ENCODE measurements around the gene ZNF470.

ZNF470 gene

DNA sequence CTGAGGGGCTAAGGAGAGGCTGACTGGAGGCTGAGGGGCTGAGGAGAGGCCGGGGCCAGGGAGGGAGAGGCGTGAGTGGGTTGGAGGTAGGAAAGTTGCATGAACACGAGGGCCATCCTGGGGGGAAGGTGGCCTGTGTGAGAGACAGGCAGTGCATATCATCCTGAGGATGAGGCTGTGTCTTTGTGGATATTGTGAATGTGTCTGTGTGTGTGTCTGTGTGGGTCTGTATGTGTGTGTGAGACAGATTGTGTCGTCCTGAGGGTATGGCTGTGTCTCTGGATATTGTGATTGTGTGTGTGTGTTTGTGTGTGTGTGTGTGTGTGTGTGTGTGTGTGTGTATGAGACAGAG is 28.3 kb downstream of the ZNF470 start:
- no peak overlapping the region for H2BK120ac ChIP-seq (ENCODE audit: low read depth, low read length)
- no peaks in the 10 kb centered on the region for H3K27me3 ChIP-seq (ENCODE audit: control insufficient read depth in 1 of 2, insufficient read depth in 1 of 2, low read length in 2 of 2)
- peak overlapping the region in 1 of 2 experiments; percentile 98 for H3K14ac ChIP-seq (ENCODE audit: low read length in 2 of 2)
- H4K8ac ChIP-seq (ENCODE audit: low read length) = peak overlapping the region; percentile 93
- H2BK5ac ChIP-seq (ENCODE audit: low read depth, low read length, poor library complexity, severe bottlenecking) = peak overlapping the region; percentile 0
- 0% methylated on average over 4 of the region's 4 CpGs for WGBS
- H2BK12ac ChIP-seq (ENCODE audit: low read length in 2 of 2) = no peak overlapping the region
- H2AK5ac ChIP-seq (ENCODE audit: low read length, severe bottlenecking) = no peak overlapping the region
- peak overlapping the region; percentile 84 for H2AFZ ChIP-seq (ENCODE audit: low read depth, low read length)
- peak overlapping the region; percentile 51 for H3K4me2 ChIP-seq (ENCODE audit: low read length, poor library complexity, severe bottlenecking)
- H3K4me3 ChIP-seq (ENCODE audit: insufficient read depth in 1 of 2, low read depth in 1 of 2, low read length in 2 of 2) = peak overlapping the region; percentile 98 to 100
- H3K27ac ChIP-seq (ENCODE audit: low read length, poor library complexity, severe bottlenecking) = no peak overlapping the region
- peak overlapping the region in 1 of 2 experiments; percentile 91 for H3K23ac ChIP-seq (ENCODE audit: low read length in 2 of 2)
- H3K4me1 ChIP-seq (ENCODE audit: control insufficient read depth, insufficient read depth, low read depth, low read length) = peaks cover 6% of the 10 kb centered on the region
- DNase-seq = peak; percentile 44
- H3K9me3 ChIP-seq (ENCODE audit: control insufficient read depth, low read length) = peaks cover 24% of the 10 kb centered on the region
- H3K9ac ChIP-seq (ENCODE audit: low read length) = peak overlapping the region; percentile 93
- peaks cover 17% of the 10 kb centered on the region for H3K79me1 ChIP-seq (replicated peaks; ENCODE audit: low read length, poor library complexity, severe bottlenecking)
- peak overlapping the region; percentile 85 to 96 for H3K18ac ChIP-seq (ENCODE audit: low read depth in 1 of 2, low read length in 2 of 2)
- H4K91ac ChIP-seq (ENCODE audit: low read length) = peak overlapping the region; percentile 72
- H3K36me3 ChIP-seq (ENCODE audit: control insufficient read depth in 1 of 2, insufficient read depth in 2 of 2, low read depth in 1 of 2, low read length in 2 of 2) = peaks cover 14 to 19% of the 10 kb centered on the region in 2 experiments
- no peak overlapping the region for H2BK15ac ChIP-seq (ENCODE audit: low read depth, poor library complexity, severe bottlenecking)
- H3K4ac ChIP-seq (ENCODE audit: low read depth in 1 of 2, low read length in 2 of 2) = peak overlapping the region in 1 of 2 experiments; percentile 77

DNA sequence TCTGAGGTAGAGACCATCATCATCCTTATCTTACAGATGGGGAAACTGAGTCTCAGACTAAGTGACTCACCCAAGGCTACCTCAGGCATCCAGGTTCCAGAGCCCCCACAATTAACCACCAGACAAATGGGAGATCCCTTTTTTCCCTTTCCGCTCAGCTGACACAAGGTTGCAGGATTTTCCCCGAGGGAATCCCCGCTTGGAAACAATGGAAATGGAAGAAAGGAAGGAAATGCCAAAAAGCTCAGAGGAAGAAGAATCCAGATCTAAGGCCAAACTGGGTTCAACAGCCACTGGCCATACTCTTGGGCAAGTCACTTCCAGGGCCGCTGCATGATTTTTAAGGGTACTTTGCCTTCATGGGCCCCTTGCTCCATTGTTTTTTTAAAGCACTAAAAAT is 29.4 kb downstream of the ZNF470 start:
- Histone ChIP-seq H4K8ac (ENCODE audit: low read length) (no peak overlapping the region), H2BK12ac (ENCODE audit: low read length in 2 of 2) (no peak overlapping the region), H3K9me3 (ENCODE audit: control insufficient read depth, low read length) (peaks cover 31% of the 10 kb centered on the region), H2AK5ac (ENCODE audit: low read length, severe bottlenecking) (no peak overlapping the region), H2BK15ac (ENCODE audit: low read depth, poor library complexity, severe bottlenecking) (no peak overlapping the region), H3K27ac (ENCODE audit: low read length, poor library complexity, severe bottlenecking) (no peak overlapping the region), H3K27me3 (ENCODE audit: control insufficient read depth in 1 of 2, insufficient read depth in 1 of 2, low read length in 2 of 2) (no peaks in the 10 kb centered on the region), H4K91ac (ENCODE audit: low read length) (no peak overlapping the region), H3K79me1 (replicated peaks; ENCODE audit: low read length, poor library complexity, severe bottlenecking) (peaks cover 27% of the 10 kb centered on the region), H3K14ac (ENCODE audit: low read length in 2 of 2) (no peak overlapping the region), H3K4me1 (ENCODE audit: control insufficient read depth, insufficient read depth, low read depth, low read length) (peaks cover 6% of the 10 kb centered on the region), H3K4ac (ENCODE audit: low read depth in 1 of 2, low read length in 2 of 2) (no peak overlapping the region), H3K18ac (ENCODE audit: low read depth in 1 of 2, low read length in 2 of 2) (no peak overlapping the region), H3K4me3 (ENCODE audit: insufficient read depth in 1 of 2, low read depth in 1 of 2, low read length in 2 of 2) (no peak overlapping the region), H3K23ac (ENCODE audit: low read length in 2 of 2) (no peak overlapping the region), H2BK120ac (ENCODE audit: low read depth, low read length) (no peak overlapping the region), H2AFZ (ENCODE audit: low read depth, low read length) (no peak overlapping the region), H3K9ac (ENCODE audit: low read length) (no peak overlapping the region), H3K4me2 (ENCODE audit: low read length, poor library complexity, severe bottlenecking) (no peak overlapping the region), H3K36me3 (ENCODE audit: control insufficient read depth in 1 of 2, insufficient read depth in 2 of 2, low read depth in 1 of 2, low read length in 2 of 2) (peaks cover 25 to 30% of the 10 kb centered on the region in 2 experiments), H2BK5ac (ENCODE audit: low read depth, low read length, poor library complexity, severe bottlenecking) (no peak overlapping the region)
- WGBS = 85% methylated on average over 3 of the region's 4 CpGs
- no peak for DNase-seq

DNA sequence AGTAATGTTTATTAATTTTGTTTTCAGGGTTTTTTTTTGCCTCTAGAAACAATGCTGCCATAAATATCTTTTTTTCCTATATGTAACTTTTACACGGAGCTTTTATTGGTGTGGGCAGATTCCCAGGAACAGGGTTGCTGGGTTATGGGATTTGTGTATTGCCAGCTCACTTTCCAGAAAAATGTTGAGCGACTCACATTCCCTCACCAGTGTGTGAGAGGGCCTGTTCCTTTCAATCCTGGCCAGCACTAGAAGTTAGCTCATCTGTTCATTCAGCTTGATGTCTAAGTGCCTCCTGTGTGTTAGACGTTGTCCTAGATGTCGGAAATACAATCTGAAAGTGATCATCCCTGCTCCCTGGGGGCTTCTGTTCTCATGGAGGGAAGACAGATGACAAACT is 30.4 kb downstream of the ZNF470 start:
- H2BK12ac ChIP-seq (ENCODE audit: low read length in 2 of 2) = no peak overlapping the region
- no peak overlapping the region for H3K27ac ChIP-seq (ENCODE audit: low read length, poor library complexity, severe bottlenecking)
- no peak overlapping the region for H3K9ac ChIP-seq (ENCODE audit: low read length)
- no peak overlapping the region for H3K23ac ChIP-seq (ENCODE audit: low read length in 2 of 2)
- H3K4ac ChIP-seq (ENCODE audit: low read depth in 1 of 2, low read length in 2 of 2) = no peak overlapping the region
- DNase-seq = no peak
- no peak overlapping the region for H2BK15ac ChIP-seq (ENCODE audit: low read depth, poor library complexity, severe bottlenecking)
- H3K4me2 ChIP-seq (ENCODE audit: low read length, poor library complexity, severe bottlenecking) = no peak overlapping the region
- H2AK5ac ChIP-seq (ENCODE audit: low read length, severe bottlenecking) = no peak overlapping the region
- H3K9me3 ChIP-seq (ENCODE audit: control insufficient read depth, low read length) = peaks cover 36% of the 10 kb centered on the region
- H3K18ac ChIP-seq (ENCODE audit: low read depth in 1 of 2, low read length in 2 of 2) = no peak overlapping the region
- H3K14ac ChIP-seq (ENCODE audit: low read length in 2 of 2) = no peak overlapping the region
- H3K36me3 ChIP-seq (ENCODE audit: control insufficient read depth in 1 of 2, insufficient read depth in 2 of 2, low read depth in 1 of 2, low read length in 2 of 2) = peaks cover 26 to 40% of the 10 kb centered on the region in 2 experiments
- no peak overlapping the region for H2BK5ac ChIP-seq (ENCODE audit: low read depth, low read length, poor library complexity, severe bottlenecking)
- no peak overlapping the region for H2AFZ ChIP-seq (ENCODE audit: low read depth, low read length)
- H3K27me3 ChIP-seq (ENCODE audit: control insufficient read depth in 1 of 2, insufficient read depth in 1 of 2, low read length in 2 of 2) = no peaks in the 10 kb centered on the region
- H4K8ac ChIP-seq (ENCODE audit: low read length) = no peak overlapping the region
- WGBS = 97% methylated on average over 4 of the region's 4 CpGs
- no peak overlapping the region for H4K91ac ChIP-seq (ENCODE audit: low read length)
- peaks cover 6% of the 10 kb centered on the region for H3K4me1 ChIP-seq (ENCODE audit: control insufficient read depth, insufficient read depth, low read depth, low read length)
- peaks cover 28% of the 10 kb centered on the region for H3K79me1 ChIP-seq (replicated peaks; ENCODE audit: low read length, poor library complexity, severe bottlenecking)
- H2BK120ac ChIP-seq (ENCODE audit: low read depth, low read length) = no peak overlapping the region
- no peak overlapping the region for H3K4me3 ChIP-seq (ENCODE audit: insufficient read depth in 1 of 2, low read depth in 1 of 2, low read length in 2 of 2)

DNA sequence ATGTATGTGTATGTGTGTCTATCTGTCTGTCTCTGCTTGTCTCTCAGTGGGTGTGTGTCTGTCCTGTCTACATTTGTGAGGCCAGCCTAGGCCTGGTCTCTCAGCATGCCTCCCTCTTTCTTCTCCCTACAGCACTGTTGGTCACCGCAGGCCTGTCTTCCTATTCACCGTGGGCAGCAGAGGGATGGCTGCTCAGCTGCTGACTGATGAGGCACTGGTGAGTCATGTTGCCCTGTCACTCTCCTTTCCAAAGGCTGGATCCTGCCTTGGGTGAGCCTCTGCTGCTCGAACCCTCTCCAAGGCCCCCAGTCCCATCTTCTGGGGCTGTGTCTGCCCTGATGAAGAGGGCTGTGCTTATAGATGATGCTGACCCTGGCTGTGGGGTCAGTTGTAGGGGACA is 34.1 kb downstream of the ZNF470 start:
- H3K36me3 ChIP-seq (ENCODE audit: control insufficient read depth in 1 of 2, insufficient read depth in 2 of 2, low read depth in 1 of 2, low read length in 2 of 2) = peaks cover 43 to 66% of the 10 kb centered on the region in 2 experiments
- no peaks in the 10 kb centered on the region for H3K27me3 ChIP-seq (ENCODE audit: control insufficient read depth in 1 of 2, insufficient read depth in 1 of 2, low read length in 2 of 2)
- H3K9me3 ChIP-seq (ENCODE audit: control insufficient read depth, low read length) = peaks cover 72% of the 10 kb centered on the region
- H3K79me1 ChIP-seq (replicated peaks; ENCODE audit: low read length, poor library complexity, severe bottlenecking) = peaks cover 49% of the 10 kb centered on the region
- WGBS = 97% methylated on average over 3 of the region's 3 CpGs
- H3K18ac ChIP-seq (ENCODE audit: low read depth in 1 of 2, low read length in 2 of 2) = no peak overlapping the region
- H4K91ac ChIP-seq (ENCODE audit: low read length) = no peak overlapping the region
- no peak overlapping the region for H3K9ac ChIP-seq (ENCODE audit: low read length)
- no peak for DNase-seq
- H3K4me3 ChIP-seq (ENCODE audit: insufficient read depth in 1 of 2, low read depth in 1 of 2, low read length in 2 of 2) = peak overlapping the region in 1 of 2 experiments; percentile 49
- H3K4me1 ChIP-seq (ENCODE audit: control insufficient read depth, insufficient read depth, low read depth, low read length) = no peaks in the 10 kb centered on the region
- H3K4ac ChIP-seq (ENCODE audit: low read depth in 1 of 2, low read length in 2 of 2) = no peak overlapping the region
- no peak overlapping the region for H3K14ac ChIP-seq (ENCODE audit: low read length in 2 of 2)
- no peak overlapping the region for H3K4me2 ChIP-seq (ENCODE audit: low read length, poor library complexity, severe bottlenecking)
- no peak overlapping the region for H3K27ac ChIP-seq (ENCODE audit: low read length, poor library complexity, severe bottlenecking)
- no peak overlapping the region for H2BK12ac ChIP-seq (ENCODE audit: low read length in 2 of 2)
- no peak overlapping the region for H2BK5ac ChIP-seq (ENCODE audit: low read depth, low read length, poor library complexity, severe bottlenecking)
- H2AK5ac ChIP-seq (ENCODE audit: low read length, severe bottlenecking) = no peak overlapping the region
- H4K8ac ChIP-seq (ENCODE audit: low read length) = no peak overlapping the region
- H2AFZ ChIP-seq (ENCODE audit: low read depth, low read length) = no peak overlapping the region
- H2BK15ac ChIP-seq (ENCODE audit: low read depth, poor library complexity, severe bottlenecking) = no peak overlapping the region
- no peak overlapping the region for H2BK120ac ChIP-seq (ENCODE audit: low read depth, low read length)
- H3K23ac ChIP-seq (ENCODE audit: low read length in 2 of 2) = no peak overlapping the region
